ENCODE results near the gene NME1.
A peak's percentile ranks its signal among the peaks of the same experiment; 100 is the strongest.
"Not testable (repeated sequence)": the region's sequence is repeated elsewhere in the genome, so short reads cannot be mapped to it uniquely, and the experiment has no call there.

Gene NME1

GRCh38 chr17:51147650-51148049, 5.7 kb upstream of the NME1 start:
- no peak for DNase-seq

- no peak for DNase-seq
Observed at GRCh38 chr17:51149163-51149562, 4.2 kb upstream of the NME1 start.

DNA sequence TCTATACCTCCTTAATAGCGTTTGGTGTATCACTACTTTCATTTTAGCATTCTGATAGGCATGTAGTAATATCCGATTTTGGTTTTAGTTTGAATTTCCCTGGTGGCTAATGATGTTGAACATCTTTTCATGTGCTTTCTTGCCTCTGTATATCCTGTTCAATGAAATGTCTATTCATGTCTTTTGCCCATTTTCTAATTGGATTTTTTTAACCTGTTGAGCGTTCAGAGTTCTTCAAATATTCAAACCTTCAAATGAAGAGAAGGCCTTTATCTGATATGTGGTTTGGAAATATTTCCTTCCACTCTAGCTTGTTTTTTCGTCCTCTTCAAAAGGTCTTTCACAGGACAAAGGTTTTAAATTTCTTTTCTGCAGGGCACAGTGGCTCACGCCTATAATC, 2.4 kb upstream of the NME1 start:
- DNase-seq = no peak

- DNase-seq = peak; percentile 66
Observed at GRCh38 chr17:51152766-51153209, 571 bp upstream of the NME1 start.

DNA sequence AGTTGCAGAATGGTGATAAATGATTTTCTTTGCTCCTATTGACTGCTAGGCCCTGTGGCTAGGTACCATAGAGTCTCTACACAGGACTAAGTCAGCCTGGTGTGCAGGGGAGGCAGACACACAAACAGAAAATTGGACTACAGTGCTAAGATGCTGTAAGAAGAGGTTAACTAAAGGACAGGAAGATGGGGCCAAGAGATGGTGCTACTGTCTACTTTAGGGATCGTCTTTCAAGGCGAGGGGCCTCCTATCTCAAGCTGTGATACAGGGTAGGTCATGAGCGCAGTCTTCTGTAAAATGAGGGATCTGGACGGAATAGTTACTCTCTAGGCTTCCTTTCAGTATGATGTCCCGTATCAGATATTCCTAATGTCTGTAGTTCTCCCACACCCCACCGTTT, 817 bp downstream of the NME1 start:
- peak; percentile 63 for DNase-seq

DNA sequence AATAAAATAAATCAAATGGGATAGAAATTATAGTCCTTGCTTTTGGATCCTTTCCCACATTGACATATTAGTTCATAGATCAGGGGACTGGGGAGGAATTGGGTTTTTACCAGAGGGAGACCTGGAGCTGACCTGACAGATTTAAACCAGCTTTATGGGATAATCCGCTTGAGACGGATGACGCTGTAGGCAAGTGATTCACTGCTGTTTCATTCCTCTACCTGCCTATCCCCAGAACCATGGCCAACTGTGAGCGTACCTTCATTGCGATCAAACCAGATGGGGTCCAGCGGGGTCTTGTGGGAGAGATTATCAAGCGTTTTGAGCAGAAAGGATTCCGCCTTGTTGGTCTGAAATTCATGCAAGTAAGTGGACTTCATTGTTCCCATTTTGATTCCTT, 2.1 kb downstream of the NME1 start:
- peak; percentile 93 for DNase-seq

DNA sequence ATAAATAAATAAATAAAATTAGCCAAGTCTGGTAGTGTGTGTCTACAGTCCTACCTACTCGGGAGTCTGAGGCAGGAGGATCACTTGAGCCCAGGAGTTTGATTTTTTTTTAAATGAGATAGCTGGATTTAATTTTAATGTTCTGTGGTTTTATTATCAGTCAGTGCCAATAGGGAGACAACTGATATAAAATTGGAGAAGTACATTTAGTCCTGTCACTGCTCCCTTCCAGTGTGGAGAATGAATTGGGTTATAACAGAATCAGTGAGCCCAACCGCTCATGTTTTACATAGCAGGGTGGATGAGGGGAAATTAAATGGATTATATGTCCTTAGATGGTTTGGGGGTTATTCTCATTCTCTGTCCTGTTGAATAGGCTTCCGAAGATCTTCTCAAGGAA, 6.2 kb downstream of the NME1 start:
- DNase-seq = no peak

DNA sequence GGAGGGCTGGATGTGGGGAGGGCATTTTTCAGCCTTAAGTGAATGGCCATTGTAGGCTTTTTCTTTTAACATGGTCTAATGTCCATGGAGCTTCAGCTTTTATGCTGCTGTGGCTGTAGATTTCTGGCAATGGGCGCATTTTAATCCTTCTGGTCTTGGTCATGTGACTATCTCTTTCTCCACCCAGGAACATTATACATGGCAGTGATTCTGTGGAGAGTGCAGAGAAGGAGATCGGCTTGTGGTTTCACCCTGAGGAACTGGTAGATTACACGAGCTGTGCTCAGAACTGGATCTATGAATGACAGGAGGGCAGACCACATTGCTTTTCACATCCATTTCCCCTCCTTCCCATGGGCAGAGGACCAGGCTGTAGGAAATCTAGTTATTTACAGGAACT, 8.2 kb downstream of the NME1 start:
- no peak for DNase-seq

DNA sequence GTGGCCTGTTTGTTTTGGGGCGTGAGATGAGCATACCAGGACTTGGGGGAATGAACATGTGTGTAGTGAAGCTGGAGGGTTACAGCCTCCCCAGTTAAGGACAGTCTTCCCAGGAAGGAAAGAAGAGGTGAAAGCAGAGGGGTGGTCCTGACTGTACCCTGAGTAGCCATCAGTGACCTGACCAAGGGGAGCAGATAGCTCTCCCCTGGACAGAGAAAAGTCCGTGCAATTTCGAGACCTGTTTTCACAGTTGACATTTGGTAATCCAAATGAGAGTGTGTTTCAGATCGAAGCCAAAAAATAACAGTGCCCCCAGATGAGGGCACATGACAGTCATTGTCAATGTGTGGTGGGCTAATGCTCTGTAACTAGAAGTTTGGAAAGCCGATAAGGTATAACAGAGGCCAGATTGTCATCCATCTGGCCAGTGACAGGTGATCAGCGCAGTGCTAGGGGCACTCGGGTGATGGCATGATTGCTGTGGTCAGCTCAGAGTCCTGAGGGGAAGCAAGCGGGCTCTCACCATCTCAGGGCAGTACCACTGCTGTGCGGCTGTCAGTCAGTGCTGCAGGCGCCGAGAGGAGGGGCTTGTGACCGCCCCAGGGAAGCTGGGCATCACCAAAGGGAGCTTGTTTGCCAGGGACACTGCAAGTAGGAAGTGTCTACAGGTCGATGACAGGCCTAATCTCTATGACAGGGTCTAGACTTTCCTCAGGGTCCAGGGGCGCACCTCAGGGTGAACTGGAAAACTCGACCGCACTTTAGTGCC, 11.7 kb downstream of the NME1 start:
- peak; percentile 83 for DNase-seq

DNA sequence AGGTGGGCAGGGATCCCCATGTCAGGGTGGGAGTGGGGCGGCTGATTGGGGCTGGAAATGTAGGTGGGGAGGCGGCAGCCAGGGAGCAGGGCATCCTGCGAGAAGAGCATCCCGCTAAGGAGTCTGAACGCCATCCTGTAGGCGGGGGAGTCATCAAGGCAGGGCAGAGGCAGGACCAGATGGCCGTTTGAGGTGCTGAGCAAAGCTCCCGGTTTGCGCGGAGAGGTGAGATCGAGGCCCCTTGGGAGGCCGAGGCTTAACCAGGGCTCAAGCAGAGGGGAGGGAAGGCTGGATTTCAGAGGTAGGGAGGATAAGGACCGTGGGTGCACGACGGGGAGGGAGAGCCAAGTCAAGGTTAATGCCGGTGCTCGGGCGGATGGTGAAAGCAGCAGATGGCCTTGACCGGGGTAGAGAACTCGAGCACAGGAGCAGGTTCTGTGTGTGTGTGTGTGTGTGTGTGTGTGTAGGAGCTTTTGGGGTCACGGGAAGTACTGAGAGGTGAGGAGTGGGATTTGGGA, 12.4 kb downstream of the NME1 start:
- DNase-seq = peak; percentile 97

DNA sequence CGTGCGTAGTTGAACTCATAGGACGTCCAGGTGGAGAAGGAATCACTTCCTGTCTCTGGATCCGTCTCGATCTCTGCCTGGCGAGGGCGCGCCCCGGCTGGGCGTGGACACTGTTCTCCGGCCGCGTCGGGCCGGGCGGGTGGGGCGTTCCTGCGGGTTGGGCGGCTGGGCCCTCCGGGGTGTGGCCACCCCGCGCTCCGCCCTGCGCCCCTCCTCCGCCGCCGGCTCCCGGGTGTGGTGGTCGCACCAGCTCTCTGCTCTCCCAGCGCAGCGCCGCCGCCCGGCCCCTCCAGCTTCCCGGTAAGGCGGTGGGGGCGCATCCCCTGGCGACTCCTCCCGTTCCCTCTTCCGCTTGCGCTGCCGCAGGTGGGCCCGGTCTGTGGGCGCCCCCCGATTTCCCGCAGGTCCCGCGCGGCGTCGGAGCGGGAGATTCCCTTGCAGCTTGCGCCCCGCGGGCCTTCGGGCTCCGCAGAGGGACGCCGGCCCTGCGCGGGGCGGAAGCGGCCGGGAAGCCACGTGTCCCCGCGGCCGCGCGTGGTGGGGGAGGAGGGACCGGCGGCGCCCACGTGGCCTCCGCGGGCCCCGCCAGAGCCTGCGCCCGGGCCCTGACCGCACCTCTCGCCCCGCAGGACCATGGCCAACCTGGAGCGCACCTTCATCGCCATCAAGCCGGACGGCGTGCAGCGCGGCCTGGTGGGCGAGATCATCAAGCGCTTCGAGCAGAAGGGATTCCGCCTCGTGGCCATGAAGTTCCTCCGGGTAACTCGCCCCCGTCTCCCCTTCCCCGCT, 13.0 kb downstream of the NME1 start, which contains the start of gene NME2:
Gene NME2 (plus strand): TSS at position 214 of the 789 bp plus-strand sequence. CDS start 420 bp downstream, at position 634.
- peak; percentile 97 for DNase-seq

DNA sequence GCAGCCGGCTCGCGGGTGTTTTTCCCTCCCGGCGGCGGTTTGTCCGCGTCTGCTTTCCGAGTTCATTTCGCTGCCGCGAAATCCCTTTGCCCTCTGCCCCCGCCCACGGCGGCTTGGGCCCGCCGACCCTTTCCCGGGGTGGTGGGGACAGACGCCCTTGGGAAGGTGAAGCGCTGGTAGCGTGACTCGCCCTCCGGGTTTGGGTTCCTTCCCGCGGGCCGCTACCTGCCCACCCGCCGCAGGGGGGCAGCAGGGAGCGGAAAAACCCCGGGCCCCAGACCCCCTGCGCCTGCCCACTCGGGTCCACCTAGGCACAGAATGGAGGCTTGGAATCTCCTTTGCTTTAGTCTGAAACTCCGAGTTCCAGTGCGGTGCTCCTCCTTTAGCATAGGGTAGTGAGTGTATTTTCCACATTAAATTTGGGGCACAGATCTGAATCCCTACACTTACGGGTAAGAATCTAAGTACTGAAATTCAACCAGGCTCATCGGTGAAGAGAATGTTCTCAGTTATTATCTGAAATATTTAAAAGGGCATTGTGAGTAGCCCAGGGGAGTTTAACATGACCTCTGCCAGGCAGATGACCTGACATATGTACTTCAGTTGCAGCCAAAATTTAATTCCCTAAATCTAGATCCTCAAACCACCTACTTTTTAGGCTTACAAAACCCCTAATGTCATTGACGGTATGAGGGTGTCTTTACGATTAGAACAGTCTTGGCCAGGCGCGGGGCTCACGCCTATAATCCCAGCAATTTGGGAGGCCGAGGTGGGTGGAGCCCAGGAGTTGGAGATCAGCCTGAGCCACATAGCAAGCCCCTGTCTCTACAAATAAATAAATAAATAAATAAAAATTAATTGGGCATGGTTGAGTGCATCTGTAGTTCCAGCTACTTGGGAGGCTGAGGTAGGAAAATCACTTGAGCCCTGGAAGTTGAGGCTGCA, 13.9 kb downstream of the NME1 start:
- peak; percentile 84 for DNase-seq

GRCh38 chr17:51169340-51169739, 16.0 kb downstream of the NME1 start:
- DNase-seq = no peak

DNA sequence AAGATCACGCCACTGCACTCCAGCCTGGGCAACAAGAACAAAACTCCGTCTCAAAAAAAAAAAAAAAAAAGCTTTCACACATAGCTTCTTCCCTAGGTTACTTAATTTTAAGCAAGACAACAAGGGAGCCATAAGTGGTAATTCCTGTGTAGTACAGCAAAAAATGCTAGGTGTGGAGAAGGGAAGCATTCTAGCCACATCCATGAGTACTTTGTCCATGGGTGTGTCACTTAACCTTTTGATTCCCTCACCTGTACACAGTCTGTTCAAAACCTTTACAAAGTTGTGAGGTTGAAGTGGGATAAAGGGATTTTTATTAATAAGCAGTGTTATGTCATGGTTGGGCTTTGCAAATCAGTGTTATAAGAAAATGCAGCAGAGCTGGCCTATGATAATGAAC, 17.4 kb downstream of the NME1 start:
- DNase-seq = no peak

- not testable (repeated sequence) for DNase-seq
Observed at GRCh38 chr17:51172030-51172429, 18.7 kb downstream of the NME1 start.

DNA sequence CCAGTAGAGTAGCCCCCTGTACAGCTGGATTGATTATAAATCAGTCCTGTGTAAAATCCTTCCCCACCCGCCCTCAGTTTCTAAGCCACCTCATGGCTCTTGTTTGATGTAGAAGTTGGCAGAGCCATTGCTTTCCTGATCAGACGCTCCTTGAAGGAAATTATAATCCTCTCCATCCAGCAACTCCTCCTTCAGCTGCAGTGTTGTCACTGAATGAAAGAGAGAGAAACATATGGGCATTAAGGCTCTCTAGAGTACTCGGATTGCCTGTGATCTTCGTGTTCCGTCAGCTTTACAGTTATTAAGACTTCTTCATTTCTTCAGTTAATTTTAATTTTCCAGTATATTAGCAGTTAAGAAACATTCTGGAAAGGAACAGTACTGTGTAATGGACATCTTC, 27.1 kb downstream of the NME1 start:
- peak; percentile 82 for DNase-seq

DNA sequence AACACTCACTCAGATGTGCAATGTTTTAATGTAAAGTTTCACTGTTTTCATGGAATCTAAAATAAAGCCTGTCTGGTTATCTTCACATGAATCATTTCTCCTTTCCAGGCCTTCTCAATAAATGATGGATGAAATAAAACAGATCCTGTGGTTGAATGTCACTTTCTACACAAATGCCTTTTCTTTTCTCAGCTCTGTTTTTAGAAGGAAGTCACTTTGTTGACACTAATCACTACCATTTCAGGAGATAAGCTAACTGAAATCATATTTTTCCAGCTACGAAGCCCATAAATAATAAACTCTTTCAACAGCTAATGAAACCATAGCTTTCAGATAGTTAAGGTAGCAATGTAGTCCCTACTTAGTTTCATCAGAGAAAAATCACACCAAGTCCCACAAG, 30.8 kb downstream of the NME1 start:
- DNase-seq = no peak

GRCh38 chr17:51185763-51186332, 32.5 kb downstream of the NME1 start:
- DNase-seq = no peak

- DNase-seq = no peak
Observed at GRCh38 chr17:51188271-51188833, 35.0 kb downstream of the NME1 start.

DNA sequence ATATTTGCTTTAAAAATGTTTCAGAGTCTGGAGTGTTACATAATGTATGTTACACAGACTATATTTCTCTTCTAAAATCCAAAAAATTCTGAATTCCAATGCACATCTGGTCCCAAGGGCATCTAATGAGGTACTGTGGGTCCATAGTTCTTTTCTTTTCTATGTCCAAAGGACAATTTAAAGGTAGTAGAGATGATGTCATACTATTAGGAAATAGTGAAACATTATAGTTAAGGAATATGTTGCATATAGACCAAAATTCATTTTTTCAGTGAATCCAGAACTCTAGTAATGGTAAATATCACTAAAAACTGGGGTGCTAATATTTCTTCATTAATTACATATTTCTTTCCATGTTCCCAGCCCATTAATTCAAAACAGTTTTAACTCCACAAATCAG, 35.8 kb downstream of the NME1 start:
- DNase-seq = no peak

DNA sequence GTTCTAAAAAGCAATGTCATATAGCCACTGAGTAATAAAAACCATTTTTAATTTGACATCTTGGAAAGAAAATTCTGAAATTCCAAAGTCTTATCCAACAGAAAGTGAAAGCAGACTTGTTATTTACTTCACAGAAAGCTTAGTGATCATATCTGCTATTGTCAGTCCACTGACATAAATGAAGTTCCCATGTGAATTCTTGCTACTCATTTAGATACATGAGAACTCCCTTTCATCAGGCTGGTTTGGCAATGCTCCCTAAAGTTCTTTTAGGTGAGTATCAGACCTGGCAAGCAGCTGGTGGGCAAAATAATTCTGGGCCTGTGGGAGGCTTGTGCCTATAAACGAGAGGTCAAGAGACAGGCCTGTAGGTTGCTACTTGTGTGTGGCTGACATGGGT, 36.3 kb downstream of the NME1 start:
- no peak for DNase-seq

GRCh38 chr17:51191895-51192294, 38.5 kb downstream of the NME1 start:
- no peak for DNase-seq

Measured in NCI-H82 (cell line).